Parathyroid adenoma (tissue), 2 donors: Measurements from ENCODE around the gene RAP1GAP.

Source experiments
- H2AFZ ChIP-seq: fragments of 300-600 bp; sonication (generic); one replicate; pipeline ENCODE4 v1.7.0; 2017; ENCODE audit warnings: antibody characterized with exemption, mild to moderate bottlenecking
- H3K27ac ChIP-seq: fragments of 300-600 bp; sonication (generic); one replicate; pipeline ENCODE4 v1.7.0; 2017
- H3K27me3 ChIP-seq: fragments of 300-600 bp; sonication (generic); one replicate; pipeline ENCODE4 v1.7.0; 2017; ENCODE audit warnings: low read length; ENCODE audit not compliant: control insufficient read depth, insufficient read depth
- H3K36me3 ChIP-seq: fragments of 300-600 bp; sonication (generic); one replicate; pipeline ENCODE4 v1.7.0; 2017; ENCODE audit warnings: low read length; ENCODE audit not compliant: control insufficient read depth, insufficient read depth
- H3K4me1 ChIP-seq: fragments of 300-600 bp; sonication (generic); one replicate; pipeline ENCODE4 v1.7.0; 2017; ENCODE audit warnings: control low read depth
- H3K4me2 ChIP-seq: fragments of 300-600 bp; sonication (generic); one replicate; pipeline ENCODE4 v1.7.0; 2017; ENCODE audit warnings: low read length
- H3K4me3 ChIP-seq: fragments of 300-600 bp; sonication (generic); one replicate; pipeline ENCODE4 v1.7.0; 2017; ENCODE audit warnings: low read depth, low read length
- H3K79me2 ChIP-seq: fragments of 300-600 bp; sonication (generic); one replicate; pipeline ENCODE4 v1.7.0; 2017; ENCODE audit warnings: control low read depth
- H3K9ac ChIP-seq: fragments of 300-600 bp; sonication (generic); one replicate; pipeline ENCODE4 v1.7.0; 2017; ENCODE audit warnings: mild to moderate bottlenecking
- H3K9me3 ChIP-seq: fragments of 300-600 bp; sonication (generic); one replicate; pipeline ENCODE4 v1.7.0; 2017; ENCODE audit warnings: low read length; ENCODE audit not compliant: control insufficient read depth
- CTCF ChIP-seq: fragments of 300-600 bp; sonication (generic); IDR thresholded peaks from one replicate; pipeline ENCODE4 v1.7.0; 2017; ENCODE audit warnings: antibody characterized with exemption, mild to moderate bottlenecking
- donor health status: primary hyperparathyroidism.

The RAP1GAP gene

GRCh38 chr1:21616372-21616771 lies 52.8 kb downstream of the RAP1GAP start:
- no peaks in the 10 kb centered on the region for H3K4me1 ChIP-seq
- no peaks in the 10 kb centered on the region for H3K79me2 ChIP-seq
- no peak overlapping the region for H2AFZ ChIP-seq
- no peak overlapping the region for H3K9ac ChIP-seq
- no peaks in the 10 kb centered on the region for H3K27me3 ChIP-seq
- H3K4me2 ChIP-seq = no peak overlapping the region
- H3K4me3 ChIP-seq = no peak overlapping the region
- no peaks in the 10 kb centered on the region for H3K36me3 ChIP-seq
- no peaks in the 10 kb centered on the region for H3K9me3 ChIP-seq
- TF ChIP-seq CTCF = no peak
- H3K27ac ChIP-seq = no peak overlapping the region

- Histone ChIP-seq H3K4me1 (no peaks in the 10 kb centered on the region), H2AFZ (no peak overlapping the region), H3K9ac (no peak overlapping the region), H3K4me3 (no peak overlapping the region), H3K9me3 (no peaks in the 10 kb centered on the region), H3K27me3 (no peaks in the 10 kb centered on the region), H3K27ac (no peak overlapping the region), H3K36me3 (no peaks in the 10 kb centered on the region), H3K4me2 (no peak overlapping the region), H3K79me2 (no peaks in the 10 kb centered on the region)
- no peak for TF ChIP-seq CTCF
Observed at GRCh38 chr1:21614419-21615115, 54.6 kb downstream of the RAP1GAP start.

DNA sequence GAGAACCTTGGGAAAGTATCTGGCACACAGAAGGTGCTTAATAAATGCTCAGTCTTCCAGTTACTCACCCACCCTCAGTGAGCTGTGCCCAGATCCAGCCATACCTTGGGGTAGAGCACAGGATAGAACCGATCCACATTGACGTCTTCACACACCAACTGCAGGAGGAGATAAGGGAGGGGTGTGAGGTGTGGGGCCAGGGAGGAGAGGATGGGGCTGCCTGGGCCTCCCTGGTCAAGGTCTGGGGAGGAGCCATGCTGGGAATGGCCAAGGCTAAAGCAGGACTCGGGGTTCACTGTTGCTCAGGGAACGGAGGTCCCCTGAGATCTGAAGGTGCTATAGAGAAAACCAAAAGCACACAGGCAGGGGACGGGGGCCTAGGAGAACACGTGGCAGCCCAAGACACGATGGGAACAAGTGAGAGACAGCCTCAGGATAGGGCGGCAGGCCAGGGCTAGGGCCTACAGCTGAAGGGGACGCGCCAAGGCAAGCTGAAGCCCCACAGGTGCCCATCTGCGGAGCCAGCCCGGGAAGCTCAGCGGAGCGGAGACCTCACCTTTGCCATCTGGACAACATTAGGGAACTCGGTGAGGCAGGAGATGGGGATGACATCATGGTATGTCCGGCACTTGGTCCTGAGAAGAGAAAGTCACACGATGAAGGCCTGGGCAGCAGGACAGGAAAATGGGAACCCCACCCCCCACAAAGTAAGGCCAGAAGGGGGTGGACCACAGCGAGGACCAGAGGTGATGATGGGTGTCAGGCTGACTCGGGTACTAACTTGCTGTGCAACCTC lies 55.9 kb downstream of the RAP1GAP start:
- no peak overlapping the region for H3K9ac ChIP-seq

GRCh38 chr1:21612057-21612456 lies 57.1 kb downstream of the RAP1GAP start:
- Histone ChIP-seq H3K27ac (no peak overlapping the region), H2AFZ (no peak overlapping the region), H3K9ac (no peak overlapping the region), H3K79me2 (no peaks in the 10 kb centered on the region), H3K9me3 (no peaks in the 10 kb centered on the region), H3K4me2 (no peak overlapping the region), H3K4me1 (peaks cover 2% of the 10 kb centered on the region), H3K4me3 (no peak overlapping the region), H3K36me3 (no peaks in the 10 kb centered on the region), H3K27me3 (no peaks in the 10 kb centered on the region)
- no peak for TF ChIP-seq CTCF

More for the DNA sequence above, 55.9 kb downstream of the RAP1GAP start:
- Histone ChIP-seq H3K27ac (no peak overlapping the region), H2AFZ (no peak overlapping the region), H3K27me3 (no peaks in the 10 kb centered on the region), H3K4me2 (no peak overlapping the region), H3K4me1 (peaks cover 2% of the 10 kb centered on the region), H3K79me2 (no peaks in the 10 kb centered on the region), H3K9me3 (no peaks in the 10 kb centered on the region), H3K36me3 (no peaks in the 10 kb centered on the region), H3K4me3 (no peak overlapping the region)
- TF ChIP-seq CTCF = no peak
